ENCODE data around the gene LY6G6C. TPM values are rescaled to one million over a fixed set of nuclear protein-coding genes. Genes with fewer than 3 reads are reported as not detected.

The LY6G6C gene
- total and polyA plus RNA-seq, 2 of the 13 experiments (the other 11 are each of a cell fraction or from before 2014, with no cell fraction given) = 0.15 TPM; not detected in 1

GRCh38 chr6:31707701-31708100, 13.8 kb downstream of the LY6G6C start:
- Histone ChIP-seq H3K79me2 (ENCODE audit: insufficient read depth, low read length) (peaks cover 3% of the 10 kb centered on the region), H2AFZ (ENCODE audit: low read length) (no peak overlapping the region), H3K4me1 (ENCODE audit: insufficient read depth, low read length) (peaks cover 16% of the 10 kb centered on the region), H3K27me3 (ENCODE audit: control insufficient read depth in 1 of 2, insufficient read depth in 2 of 2, low read length in 2 of 2) (peaks cover 8 to 35% of the 10 kb centered on the region in 2 experiments; a peak in 3 of 5 replicates), H3K4me2 (ENCODE audit: low read depth, low read length) (no peak overlapping the region), H3K9ac (ENCODE audit: insufficient read depth, low read depth, low read length) (no peak overlapping the region), H4K20me1 (ENCODE audit: insufficient read depth, low read length) (no peaks in the 10 kb centered on the region), H3K27ac (ENCODE audit: extremely low read length, insufficient read depth, low read length) (no peak overlapping the region), H3K36me3 (replicated peaks in 1 of 2; ENCODE audit: control insufficient read depth in 1 of 2, insufficient read depth in 2 of 2, low read length in 2 of 2) (no peaks in the 10 kb centered on the region), H3K9me3 (ENCODE audit: low read length) (no peaks in the 10 kb centered on the region), H3K4me3 (replicated peaks in 1 of 3; ENCODE audit: insufficient read depth in 1 of 3, low read depth in 2 of 3, low read length in 3 of 3) (no peak overlapping the region)
- in situ Hi-C loops (cut with HindIII; ENCODE audit: extremely low pct_ligation_motif_present, low pct_unique_long_range_greater_than_20kb) = no loop called here
- no peak for DNase-seq (ENCODE audit: low spot score)
- no TSS peak for BruUV-seq (replicated peaks)
- intact Hi-C loops (cut with micrococcal nuclease; ENCODE audit: unreplicated experiment) = no loop called here
- ATAC-seq = no peak
- ChIA-PET POLR2A (interaction anchor here (1.2 kb wide), 1 partner anchor 238 kb away, joined by 3 read pairs; the partner anchor contains the start of gene CFB), CTCF (ENCODE audit: low intra/inter-chr PET ratio, low total read pairs) (no interaction called here)
- WGBS (ENCODE audit: low lambda C conversion rate) = 53% methylated on average over 10 of the region's 10 CpGs
- TF ChIP-seq HIVEP1 (CRISPR knock-in tag; IDR thresholded peaks at IDR 0.05) = no peak
- TF ChIP-seq, protein P1, sequence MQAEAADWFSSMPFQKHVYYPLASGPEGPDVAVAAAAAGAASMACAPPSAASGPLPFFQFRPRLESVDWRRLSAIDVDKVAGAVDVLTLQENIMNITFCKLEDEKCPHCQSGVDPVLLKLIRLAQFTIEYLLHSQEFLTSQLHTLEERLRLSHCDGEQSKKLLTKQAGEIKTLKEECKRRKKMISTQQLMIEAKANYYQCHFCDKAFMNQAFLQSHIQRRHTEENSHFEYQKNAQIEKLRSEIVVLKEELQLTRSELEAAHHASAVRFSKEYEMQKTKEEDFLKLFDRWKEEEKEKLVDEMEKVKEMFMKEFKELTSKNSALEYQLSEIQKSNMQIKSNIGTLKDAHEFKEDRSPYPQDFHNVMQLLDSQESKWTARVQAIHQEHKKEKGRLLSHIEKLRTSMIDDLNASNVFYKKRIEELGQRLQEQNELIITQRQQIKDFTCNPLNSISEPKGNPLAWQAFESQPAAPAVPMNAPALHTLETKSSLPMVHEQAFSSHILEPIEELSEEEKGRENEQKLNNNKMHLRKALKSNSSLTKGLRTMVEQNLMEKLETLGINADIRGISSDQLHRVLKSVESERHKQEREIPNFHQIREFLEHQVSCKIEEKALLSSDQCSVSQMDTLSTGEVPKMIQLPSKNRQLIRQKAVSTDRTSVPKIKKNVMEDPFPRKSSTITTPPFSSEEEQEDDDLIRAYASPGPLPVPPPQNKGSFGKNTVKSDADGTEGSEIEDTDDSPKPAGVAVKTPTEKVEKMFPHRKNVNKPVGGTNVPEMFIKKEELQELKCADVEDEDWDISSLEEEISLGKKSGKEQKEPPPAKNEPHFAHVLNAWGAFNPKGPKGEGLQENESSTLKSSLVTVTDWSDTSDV (CRISPR knock-in tag; IDR thresholded peaks at IDR 0.05) = 0 out of 2 replicates have a peak, but pooled peaks have one; percentile 70
- FAIRE-seq = no peak

GRCh38 chr6:31706599-31706998, 14.9 kb downstream of the LY6G6C start, which contains the start of gene LY6G6F:
Gene LY6G6F, plus strand, starts transcription at chr6:31706866. Its CDS starts 41 bp downstream, at chr6:31706907.
- H2AFZ ChIP-seq (ENCODE audit: low read length) = no peak within 1 kb of the TSS
- H3K4me1 ChIP-seq (ENCODE audit: insufficient read depth, low read length) = peaks cover 25% of the 10 kb centered on the region
- no peak for ATAC-seq
- no TSS peak for BruUV-seq (replicated peaks)
- H4K20me1 ChIP-seq (ENCODE audit: insufficient read depth, low read length) = no peaks in the 10 kb centered on the region
- no peak within 1 kb of the TSS for H3K27ac ChIP-seq (ENCODE audit: extremely low read length, insufficient read depth, low read length)
- H3K9ac ChIP-seq (ENCODE audit: insufficient read depth, low read depth, low read length) = no peak within 1 kb of the TSS
- FAIRE-seq = no peak
- no peak within 1 kb of the TSS for H3K4me3 ChIP-seq (replicated peaks in 1 of 3; ENCODE audit: insufficient read depth in 1 of 3, low read depth in 2 of 3, low read length in 3 of 3)
- CTCF ChIA-PET (ENCODE audit: low intra/inter-chr PET ratio, low total read pairs) = no interaction called here
- in situ Hi-C loops (cut with HindIII; ENCODE audit: extremely low pct_ligation_motif_present, low pct_unique_long_range_greater_than_20kb) = no loop called here
- H3K9me3 ChIP-seq (ENCODE audit: low read length) = no peaks in the 10 kb centered on the region
- no peak within 1 kb of the TSS; the same call in 1 of the 2 replicates for H3K4me2 ChIP-seq (ENCODE audit: low read depth, low read length)
- POLR2A ChIA-PET = interaction anchor here (0.7 to 1.1 kb wide), 2 partner anchors 30 to 957 kb away, joined by 3 to 5 read pairs; partner anchors contain the start of gene CLIC1
- no peak for DNase-seq (ENCODE audit: low spot score)
- intact Hi-C loops (cut with micrococcal nuclease; ENCODE audit: unreplicated experiment) = no loop called here
- H3K79me2 ChIP-seq (ENCODE audit: insufficient read depth, low read length) = peaks cover 14% of the 10 kb centered on the region
- no peaks in the 10 kb centered on the region; a peak in 1 of 5 replicates for H3K36me3 ChIP-seq (replicated peaks in 1 of 2; ENCODE audit: control insufficient read depth in 1 of 2, insufficient read depth in 2 of 2, low read length in 2 of 2)
- H3K27me3 ChIP-seq (ENCODE audit: control insufficient read depth in 1 of 2, insufficient read depth in 2 of 2, low read length in 2 of 2) = peaks cover 3 to 25% of the 10 kb centered on the region in 2 experiments; a peak in 3 of 5 replicates
- 20% methylated on average over 3 of the region's 3 CpGs for WGBS (ENCODE audit: low lambda C conversion rate)
- TF ChIP-seq CHCHD3 (CRISPR knock-in tag; IDR thresholded peaks at IDR 0.05) (no peak), SIN3B (IDR thresholded peaks at IDR 0.05; ENCODE audit: low read length) (no peak), HNF4A (CRISPR knock-in tag; IDR thresholded peaks at IDR 0.05) (no peak), NFAT5 (CRISPR knock-in tag; IDR thresholded peaks at IDR 0.05) (no peak), POLR2G (IDR thresholded peaks at IDR 0.05; ENCODE audit: low read depth, low read length) (no peak), PREB (CRISPR knock-in tag; IDR thresholded peaks at IDR 0.05) (no peak), HNRNPK (IDR thresholded peaks at IDR 0.05; ENCODE audit: low read depth, low read length, poor library complexity, severe bottlenecking) (no peak)

All from HepG2 (cell line).